ENCODE results near the gene CNPY3.
"Not testable (repeated sequence)": the region's sequence is repeated elsewhere in the genome, so short reads cannot be mapped to it uniquely, and the experiment has no call there.

Gene CNPY3

DNA sequence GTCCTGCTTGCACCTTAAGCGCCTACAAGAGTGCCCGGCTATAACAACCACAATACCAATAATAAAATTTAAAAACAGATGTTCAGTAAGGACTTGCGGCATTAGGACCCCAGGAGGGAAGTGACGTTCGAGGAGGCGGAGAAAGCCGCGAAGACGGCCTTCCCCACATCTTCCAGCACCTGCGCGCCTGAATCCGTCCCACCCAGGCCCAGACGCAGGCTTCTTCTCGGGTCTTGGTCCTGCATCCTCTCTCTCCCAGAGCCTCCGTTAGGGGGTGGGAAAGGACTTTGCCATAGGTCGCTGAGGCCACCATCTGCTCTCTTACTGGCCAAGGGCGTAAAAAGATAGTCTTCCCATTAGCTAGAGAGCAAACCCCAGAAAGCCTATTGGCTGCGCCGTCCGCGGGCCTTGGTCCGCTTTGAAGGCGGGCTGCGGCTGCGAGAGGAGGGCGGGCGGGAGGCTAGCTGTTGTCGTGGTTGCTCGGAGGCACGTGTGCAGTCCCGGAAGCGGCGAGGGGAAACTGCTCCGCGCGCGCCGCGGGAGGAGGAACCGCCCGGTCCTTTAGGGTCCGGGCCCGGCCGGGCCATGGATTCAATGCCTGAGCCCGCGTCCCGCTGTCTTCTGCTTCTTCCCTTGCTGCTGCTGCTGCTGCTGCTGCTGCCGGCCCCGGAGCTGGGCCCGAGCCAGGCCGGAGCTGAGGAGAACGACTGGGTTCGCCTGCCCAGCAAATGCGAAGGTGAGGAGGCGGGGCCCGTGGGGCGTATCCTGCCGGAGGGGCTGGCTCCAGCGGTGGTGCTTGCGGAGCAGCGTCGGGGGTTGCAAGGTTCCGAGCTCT, at the start of gene CNPY3:
CNPY3 (plus strand) TSS at position 495 of the 835 bp plus-strand sequence; CDS start at position 586, 91 bp downstream.
- peak; percentile 98 for DNase-seq

DNA sequence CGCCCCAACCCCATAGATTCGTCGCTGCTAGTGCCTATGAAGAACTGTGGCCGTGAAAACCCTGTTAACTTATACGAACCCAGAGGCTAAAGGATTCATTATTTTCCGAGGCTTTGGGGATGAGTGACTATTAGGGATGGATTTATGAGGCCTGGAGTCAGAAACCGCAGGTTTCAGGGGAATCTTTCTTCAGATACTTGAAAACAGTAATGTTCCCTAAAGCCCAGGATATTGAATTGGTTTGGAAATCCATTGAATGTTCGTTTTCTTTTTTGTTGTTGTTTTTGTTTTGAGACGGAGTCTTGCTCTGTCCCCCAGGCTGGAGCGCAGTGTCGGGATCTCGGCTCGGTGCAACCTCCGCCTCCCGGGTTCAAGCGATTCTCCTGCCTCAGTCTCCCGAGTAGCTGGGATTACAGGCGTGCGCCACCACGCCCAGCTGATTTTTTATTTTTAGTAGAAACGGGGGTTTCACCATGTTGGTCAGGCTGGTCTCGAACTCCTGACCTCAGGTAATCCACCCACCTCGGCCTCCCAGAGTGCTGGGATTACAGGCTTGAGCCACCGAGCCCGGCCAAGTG, 49.0 kb upstream of the CNPY3 start:
- not testable (repeated sequence) for DNase-seq

DNA sequence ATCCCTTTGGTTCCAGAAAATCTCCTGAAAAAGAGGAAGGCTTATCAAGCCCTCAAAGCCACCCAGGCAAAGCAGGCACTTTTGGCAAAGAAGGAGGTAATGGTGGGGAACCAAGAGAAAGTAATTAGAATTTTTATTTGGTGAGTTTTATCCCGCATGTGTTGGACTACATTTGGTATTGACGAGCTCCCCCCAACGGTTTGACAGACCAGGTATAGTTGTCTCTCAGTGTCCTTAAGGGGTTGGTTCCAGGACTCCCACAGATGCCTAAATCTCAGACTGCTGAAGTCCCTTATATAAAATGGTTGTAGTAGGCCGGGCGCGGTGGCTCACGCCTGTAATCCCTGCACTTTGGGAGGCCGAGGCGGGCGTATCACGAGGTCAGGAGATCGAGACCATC, 48.4 kb upstream of the CNPY3 start:
- not testable (repeated sequence) for DNase-seq

DNA sequence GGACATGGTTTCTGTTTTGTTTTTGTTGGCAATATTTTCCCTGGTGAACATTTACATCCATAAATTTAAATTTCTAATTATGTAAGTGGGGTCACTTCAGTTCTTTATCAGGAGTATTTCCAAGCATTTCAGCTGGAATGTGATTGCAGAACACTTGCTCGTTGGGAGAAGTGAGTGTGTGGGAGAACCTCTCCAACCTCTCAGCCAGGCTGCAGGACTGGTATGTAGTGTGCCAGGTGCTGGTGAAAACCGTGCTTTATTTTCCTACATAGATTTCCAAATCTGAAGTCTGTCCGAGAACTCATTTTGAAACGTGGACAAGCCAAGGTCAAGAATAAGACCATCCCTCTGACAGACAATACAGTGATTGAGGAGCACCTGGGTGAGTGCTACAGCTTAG, 43.6 kb upstream of the CNPY3 start:
- no peak for DNase-seq

DNA sequence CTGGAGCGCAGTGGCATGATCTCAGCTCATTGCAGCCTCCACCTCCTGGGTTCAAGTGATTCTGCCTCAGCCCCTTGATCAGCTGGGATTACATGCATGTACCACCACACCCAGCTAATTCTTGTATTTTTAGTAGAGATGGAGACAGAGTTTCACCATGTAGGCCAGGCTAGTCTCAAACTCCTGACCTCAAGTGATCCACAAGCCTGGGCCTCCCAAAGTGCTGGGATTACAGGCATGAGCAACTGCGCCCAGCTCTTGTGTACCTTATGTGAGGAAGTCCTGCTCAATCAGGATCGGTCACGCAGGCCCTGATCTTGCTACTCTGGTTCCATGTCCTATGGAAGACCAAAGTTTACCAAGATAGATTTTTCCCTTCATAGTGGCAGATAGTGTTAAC, 41.1 kb upstream of the CNPY3 start:
- DNase-seq, result not testable (repeated sequence)

DNA sequence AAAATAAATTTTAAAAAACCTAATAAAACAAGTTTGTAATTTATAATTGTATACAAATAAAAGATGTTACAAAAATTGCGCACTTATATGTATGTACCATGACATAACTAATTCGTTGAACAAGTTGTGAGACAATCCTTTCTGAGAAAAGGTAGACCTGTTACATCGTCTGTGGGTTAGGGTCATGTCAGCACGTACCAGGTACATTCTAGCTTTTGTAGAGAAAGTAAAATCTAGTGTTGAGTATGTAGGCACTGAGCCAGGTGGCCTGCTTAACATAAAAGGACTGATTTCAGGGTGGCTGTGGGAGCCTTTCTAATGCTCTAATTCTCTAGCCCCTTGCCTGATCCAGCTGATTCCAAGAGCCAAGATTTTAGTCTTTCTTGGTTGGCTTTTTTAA, 39.5 kb upstream of the CNPY3 start:
- DNase-seq, result no peak

DNA sequence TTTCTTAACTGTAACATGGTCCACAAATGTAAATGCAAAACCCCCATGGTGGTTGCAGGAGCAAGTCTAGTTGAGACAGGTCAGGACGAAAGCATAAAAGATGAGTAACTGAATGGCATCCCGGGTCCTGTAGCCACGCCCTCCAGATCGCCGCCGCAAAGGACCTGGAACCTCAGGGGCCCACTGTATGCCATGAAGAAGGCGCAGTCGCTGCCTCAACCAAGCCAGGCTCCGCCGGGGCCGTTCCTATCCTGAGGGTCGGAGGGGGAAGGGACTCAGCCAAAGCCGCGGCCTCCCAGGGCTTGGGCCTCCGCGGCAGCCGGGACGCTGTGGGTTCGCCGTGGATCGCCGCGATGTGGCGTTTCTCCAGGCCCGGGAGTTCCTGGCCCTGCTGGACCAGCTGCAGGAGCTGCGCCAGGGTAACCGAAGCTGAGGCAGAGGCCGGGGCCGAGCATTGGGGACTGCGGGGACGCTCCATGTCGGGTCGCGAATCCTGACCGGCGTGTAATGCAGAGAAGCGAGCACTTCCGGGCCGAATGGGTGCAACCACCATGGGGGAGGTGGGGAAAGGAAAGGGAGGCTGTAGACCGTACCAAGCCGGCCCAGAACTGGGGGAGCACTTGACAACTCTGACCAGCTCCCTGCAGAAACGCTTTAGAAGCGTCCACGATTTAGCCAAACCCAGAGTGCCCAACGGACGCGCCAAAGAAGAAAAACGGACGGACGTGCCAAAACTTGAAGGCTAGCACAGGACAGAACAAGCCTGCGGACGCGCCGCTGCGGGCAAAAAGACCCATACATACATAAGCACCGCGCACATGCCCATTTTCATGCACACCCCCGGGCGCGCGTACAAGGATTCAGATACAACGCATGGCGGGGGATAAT, 38.7 kb upstream of the CNPY3 start:
- peak; percentile 89 for DNase-seq

DNA sequence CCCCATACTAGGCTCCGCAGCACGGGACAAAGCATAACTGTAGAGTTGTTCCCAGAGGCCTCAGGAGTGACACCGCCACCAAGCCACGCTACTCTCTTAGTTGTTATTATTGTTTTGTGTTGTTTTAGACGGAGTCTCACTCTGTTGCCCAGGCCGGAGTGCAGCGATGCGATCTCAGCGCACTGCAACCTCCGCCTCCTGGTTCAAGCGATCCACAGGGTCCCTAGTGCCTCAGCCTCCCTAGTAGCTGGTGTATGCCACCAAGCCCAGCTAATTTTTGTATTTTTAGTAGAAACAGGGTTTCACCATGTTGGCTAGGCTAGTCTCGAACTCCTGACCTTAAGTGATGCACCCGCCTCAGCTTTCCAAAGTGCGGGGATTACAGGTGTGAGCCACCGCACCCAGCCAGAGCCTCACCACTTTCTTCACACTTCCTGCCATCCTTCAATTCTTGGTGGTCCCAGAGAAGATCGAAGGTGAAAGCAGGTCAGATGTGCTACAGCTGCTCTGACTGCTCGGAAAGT, 38.0 kb upstream of the CNPY3 start:
- DNase-seq, result no peak

DNA sequence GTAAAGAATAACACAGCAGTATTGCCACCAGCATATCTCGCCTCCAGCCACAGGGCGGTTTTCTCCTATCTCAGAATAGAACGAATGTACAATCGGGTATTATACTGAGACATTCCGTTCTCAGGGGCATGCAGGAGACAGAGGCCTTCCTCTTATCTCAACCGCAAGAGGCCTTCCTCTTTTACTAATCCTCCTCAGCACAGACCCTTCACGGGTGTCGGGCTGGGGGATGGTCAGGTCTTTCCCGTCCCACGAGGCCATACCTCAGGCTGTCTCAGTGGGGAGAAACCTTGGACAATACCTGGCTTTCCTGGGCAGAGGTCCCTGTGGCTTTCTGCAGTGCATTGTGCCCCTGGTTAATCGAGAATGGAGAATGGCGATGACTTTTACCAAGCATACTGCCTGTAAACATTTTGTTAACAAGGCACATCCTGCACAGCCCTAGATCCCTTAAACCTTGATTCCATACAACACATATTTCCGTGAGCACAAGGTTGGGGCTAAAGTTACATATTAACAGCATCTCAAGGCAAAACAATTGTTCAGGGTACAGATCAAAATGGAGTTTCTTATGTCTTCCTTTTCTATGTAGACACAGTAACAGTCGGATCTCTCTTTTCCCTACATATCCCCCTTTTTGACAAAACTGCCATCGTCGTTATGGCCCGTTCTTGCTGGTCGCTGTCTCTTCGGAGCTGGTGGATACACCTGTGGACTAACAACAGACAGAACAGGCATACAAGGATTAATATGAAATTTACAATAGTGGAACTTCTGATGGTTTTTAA, 35.0 kb upstream of the CNPY3 start:
- DNase-seq, result not testable (repeated sequence)

DNA sequence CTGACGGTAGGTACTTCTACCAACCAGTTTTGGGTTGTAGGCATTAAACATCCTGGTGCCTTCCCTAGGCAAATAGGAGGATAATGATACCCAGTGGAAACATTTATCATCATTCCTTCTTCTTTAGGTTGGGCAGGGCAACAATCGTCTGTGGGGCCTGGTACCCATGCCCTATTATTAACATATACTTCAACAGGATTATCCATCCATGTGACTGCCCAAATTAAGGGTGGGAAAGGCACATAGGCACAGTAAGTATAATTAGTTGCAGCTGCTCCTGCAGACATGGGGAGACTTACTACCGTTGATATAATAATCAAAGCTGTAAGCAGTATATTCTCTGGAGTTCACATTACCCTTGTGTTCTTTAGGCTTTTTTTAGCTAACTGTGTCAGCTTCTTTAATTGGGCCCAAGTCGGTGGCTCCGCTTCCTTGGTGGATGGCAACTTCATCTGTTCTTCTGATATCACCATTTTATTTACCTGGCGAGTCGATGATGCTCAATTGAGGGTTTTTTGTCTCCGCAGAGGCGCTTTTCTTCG, 33.0 kb upstream of the CNPY3 start:
- no peak for DNase-seq

DNA sequence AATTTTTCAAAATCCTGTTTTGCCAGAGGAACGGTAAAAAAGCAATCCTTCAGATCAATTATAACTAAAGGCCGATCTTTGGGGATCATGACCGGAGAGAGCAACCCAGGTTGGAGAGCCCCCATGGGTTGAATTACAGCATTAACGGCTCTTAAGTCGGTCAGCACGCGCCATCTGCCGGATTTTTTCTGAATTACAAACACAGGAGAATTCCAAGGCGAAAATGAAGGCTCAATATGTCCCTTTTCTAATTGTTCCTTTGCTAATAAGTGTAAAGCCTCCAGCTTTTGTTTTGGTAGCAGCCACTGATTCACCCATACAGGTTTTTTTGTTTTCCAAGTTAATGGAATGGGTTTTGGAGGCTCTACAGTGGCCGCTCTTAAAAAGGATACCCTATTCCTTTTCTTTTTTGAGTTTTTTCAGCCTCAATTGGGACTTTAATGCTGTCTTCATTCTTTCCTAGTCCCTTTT, 30.4 kb upstream of the CNPY3 start:
- DNase-seq, result peak; percentile 73

DNA sequence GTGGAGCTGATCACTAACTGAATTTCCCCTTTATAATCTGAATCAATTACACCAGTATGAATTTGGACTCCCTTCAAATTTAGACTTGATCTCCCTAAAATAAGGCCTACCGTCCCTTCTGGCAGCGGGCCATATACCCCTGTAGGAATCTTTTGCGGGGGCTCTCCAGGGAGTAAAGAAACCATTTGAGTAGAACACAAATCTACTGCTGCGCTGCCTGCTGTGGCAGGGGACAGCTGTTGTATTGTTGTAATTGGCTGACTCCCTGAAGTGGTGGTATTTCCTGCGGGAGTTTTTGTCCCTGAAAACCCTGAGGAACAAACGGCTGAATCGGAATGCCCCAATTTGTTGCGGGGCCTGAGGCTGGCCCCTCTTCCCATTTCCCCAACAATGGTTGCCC, 29.4 kb upstream of the CNPY3 start:
- DNase-seq, result no peak

DNA sequence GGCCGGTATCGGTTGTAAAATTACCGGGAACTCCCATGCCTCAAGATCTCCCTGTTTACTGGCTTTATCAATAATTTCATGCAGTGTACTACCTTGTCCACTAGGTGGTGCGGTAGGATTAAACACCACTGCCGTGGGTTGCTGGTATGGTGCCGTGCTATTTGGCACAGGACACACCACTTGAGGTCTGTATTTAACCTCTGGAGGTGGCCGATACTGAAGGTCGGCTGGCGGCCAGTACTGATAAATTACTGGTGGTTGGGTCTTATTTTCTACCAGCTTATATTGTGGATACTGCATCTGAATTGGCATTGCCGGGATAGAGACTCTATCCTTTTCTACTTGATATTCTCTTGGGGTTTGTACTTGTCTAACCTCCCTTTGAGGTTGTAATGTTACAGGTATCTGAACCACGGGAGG, 27.7 kb upstream of the CNPY3 start:
- peak; percentile 81 for DNase-seq

DNA sequence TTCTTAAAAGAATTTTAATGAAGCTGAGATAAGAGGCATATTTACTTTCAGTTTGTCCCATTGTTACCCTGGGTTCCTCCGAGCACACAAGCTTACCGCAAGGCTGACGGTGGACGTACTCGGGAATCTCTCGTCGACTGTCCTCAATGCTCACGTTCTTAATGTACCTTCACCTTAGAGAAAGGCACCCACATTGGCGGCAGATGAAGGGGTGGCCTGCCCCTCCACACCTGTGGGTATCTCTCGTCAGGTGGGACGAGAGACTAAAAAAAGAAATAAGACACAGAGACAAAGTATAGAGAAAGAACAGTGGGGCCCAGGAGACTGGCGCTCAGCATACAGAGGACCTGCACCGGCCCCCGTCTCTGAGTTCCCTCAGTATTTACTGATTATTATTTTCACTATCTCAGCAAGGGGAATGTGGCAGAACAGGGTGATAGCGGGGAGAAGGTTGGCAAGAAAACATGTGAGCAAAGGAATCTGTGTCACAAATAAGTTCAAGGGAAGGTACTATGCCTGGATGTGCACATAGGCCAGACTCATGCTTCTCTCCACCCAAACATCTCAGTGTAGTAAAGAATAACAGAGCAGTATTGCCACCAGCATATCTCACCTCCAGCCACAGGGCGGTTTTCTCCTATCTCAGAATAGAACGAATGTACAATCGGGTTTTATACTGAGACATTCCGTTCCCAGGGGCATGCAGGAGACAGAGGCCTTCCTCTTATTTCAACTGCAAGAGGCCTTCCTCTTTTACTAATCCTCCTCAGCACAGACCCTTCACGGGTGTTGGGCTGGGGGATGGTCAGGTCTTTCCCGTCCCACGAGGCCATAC, 26.6 kb upstream of the CNPY3 start:
- not testable (repeated sequence) for DNase-seq

DNA sequence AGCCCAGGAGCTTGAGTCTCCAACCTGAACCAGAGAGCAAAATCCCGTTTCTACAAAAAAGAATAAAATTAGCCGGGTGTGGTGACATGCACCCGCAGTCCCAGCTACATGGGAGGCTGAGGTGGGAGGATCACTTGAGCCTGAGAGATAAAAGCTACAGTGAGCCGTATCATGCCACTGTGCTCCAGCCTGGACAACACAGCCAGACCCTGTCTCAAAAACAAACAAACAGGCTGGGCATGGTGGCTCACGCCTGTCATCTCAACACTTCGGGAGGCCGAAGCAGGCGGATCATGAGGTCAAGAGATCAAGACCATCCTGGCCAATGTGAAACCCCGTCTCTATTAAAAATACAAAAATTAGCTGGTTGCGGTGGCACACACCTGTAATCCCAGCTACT, 24.8 kb upstream of the CNPY3 start:
- DNase-seq, result no peak

DNA sequence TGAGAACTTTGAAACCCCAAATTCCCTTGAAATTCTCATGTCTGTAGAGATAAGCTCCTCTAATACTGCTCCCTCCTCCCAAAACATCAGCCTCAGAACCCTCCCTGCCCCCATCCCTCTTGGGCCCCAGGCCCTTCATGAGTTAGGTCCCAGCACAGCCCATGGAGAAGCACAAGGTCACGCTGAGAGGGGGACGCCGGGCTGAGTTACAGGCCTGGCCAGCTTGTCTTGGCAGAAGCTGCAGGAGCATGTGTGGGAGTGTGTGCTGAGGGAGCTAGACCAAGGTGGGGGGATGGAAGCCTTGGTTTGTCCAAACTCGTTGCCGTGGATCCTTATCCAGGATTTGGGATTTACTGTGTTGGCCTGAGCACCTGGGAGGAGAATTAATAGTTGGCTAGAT, 21.9 kb upstream of the CNPY3 start:
- DNase-seq, result no peak

DNA sequence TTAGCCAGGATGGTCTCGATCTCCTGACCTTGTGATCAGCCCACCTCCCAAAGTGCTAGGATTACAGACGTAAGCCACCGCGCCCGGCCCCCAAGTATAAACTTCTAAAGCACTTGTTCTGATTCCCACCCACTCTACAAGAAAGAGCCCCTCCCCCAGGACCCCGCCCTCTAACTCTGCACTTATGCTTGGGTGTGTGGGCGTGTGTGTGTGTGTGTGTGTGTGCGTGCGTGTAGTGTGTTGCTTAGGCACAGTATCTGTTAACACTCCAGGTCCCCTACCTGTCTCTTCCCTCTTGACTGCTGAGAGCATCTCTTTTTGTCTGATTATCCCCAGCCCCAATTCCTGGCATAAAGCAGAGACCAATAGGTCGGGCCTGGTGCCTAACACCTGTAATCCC, 19.4 kb upstream of the CNPY3 start:
- no peak for DNase-seq

DNA sequence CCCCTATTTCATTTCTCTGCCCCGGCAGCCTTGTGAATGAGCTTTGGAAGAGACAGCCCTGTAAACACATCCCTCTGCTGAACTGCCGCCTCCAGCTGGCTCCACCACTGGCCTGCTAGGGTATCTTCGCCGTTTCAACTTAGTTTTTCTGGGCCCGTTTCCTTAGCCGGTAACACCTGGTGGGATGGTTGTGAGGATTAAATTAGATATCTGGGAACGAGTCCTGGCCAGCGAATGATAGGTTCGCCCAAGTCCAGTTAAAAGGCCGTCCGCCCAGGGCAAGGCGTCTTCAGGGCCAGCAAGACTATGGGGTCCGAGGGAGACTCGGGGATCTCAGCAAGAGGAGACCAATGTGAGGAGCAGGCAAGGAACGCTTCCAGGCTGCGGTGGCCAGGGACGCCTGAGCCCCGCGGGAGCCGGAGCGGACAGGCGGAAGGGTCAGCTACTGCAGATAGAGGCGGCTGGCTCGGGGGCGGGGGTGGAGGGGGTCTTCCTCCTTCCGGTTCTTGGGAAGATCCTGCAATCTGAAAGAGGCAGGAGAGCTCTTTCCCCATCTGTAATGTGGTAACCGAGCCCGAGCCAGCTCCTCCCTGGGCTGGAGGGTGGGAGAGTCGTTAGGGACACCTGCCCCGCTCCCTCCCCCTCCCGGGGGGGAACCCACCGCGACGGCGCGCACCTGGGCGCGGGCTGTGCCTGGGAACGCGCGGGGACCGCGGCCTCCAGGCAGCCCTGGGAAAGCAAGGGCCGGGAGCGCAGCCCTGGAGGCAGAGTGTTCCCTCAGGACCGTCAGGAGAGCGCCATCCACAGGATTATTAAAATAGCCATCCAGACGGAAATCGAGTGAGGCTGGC, 17.9 kb upstream of the CNPY3 start:
- DNase-seq, result no peak

DNA sequence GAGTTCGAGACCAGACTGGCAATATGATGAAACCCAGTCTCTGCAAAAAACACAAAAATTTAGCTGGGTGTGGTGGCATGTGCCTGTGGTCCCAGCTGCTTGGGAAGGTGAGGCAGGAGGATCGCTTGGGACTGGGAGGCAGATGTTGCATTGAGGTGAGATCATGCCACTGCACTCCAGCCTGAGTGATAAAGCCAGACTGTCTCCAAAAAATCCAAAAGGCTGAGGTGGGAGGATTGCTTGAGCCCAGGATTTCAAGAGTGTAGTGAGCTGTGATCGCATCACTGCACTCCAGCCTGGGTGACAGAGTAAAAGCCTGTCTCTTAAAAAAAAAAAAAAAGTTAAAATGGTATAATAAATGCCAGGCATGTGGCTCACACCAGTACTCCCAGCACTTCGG, 14.7 kb upstream of the CNPY3 start:
- no peak for DNase-seq

DNA sequence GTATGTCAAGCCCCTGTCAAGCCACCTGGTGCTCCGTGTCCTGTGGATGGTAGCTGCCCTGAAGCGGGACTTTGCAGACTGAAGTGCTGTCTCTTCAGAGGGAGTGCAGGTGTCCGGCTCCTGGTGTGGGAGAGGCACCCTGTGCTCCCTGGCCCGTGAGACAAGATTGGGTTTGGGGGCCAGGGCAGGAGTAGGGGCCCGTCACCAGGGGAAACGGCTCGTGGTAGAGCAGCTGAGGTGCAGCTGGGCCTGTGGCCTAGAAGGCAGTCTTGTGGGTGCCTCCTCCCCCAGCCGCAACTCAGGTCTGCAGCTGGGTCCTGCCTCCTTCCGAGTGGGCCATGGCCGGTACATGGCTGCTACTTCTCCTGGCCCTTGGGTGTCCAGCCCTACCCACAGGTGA, 13.5 kb upstream of the CNPY3 start, which contains the start of gene PTCRA:
PTCRA (plus strand) TSS at position 322 of the 400 bp plus-strand sequence; CDS start at position 339, 17 bp downstream.
- no peak for DNase-seq

Data from NCI-H748 treated with DMSO at 0.1 percent for 48 hours (cell line).